GM21390 (cell line): Measurements from ENCODE around the gene NR2C2.

Source experiments
- ATAC-seq: cut with Tn5 transposase; IDR thresholded peaks from one replicate; pipeline ENCODE4 v1.9.1; 2021; ENCODE audit not compliant: unreplicated experiment

The NR2C2 gene

DNA sequence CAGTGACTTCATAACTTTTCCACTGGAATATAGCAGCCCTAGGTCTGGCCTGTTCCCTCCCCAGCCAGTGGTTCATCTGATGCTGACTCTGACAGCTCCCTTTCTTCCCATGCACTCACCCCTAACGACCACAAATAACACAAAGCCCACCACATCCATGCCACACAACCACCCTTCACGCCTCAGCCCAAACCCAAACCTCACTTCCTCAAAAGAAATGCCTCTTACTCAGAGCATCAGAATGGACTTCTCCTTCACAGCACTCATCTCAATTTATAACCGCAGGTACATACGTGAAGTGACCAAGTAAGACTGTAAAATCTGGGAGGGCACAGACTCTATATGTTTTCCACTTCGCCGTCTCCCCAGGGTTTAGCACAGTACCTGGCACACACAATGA lies 150.5 kb downstream of the NR2C2 start:
- ATAC-seq, result no peak
